ENCODE results near the gene LIX1L.

Gene LIX1L

DNA sequence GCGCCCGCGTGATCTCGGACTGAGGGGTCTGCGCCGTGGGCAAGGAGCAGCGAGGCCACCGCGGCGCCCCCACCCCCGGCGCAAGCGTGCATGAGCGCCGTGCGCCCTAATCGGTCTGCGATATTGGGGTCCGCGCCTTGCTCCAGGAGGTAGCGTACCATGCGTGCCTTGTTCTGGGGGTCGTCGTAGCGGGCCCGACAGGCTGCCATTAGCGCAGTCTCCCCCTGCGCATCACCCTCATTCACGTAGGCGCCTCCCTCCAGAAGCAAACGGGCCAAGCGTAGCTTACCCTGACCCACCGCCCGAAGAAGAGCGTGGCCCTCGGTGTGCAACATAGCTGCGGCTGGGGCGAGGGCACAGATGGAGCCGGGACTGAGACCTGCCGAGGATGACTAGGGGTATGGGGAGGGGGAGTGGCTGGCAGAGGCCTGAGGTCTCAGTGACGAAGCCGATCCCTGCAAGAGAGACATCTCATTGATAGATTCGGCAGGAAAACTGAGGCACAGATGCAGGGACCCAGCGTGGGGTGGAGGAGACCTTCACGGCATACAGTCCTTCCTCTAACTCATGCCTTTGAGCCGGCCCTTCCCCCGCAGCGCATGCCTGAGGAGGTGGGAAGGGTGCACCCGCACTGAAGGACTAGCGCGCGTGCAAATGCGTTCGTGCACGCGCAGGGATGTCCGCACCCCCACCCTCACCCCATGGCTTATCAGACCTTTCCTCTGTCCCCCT lies 3.8 kb upstream of the LIX1L start:
- TF ChIP-seq, protein P1, sequence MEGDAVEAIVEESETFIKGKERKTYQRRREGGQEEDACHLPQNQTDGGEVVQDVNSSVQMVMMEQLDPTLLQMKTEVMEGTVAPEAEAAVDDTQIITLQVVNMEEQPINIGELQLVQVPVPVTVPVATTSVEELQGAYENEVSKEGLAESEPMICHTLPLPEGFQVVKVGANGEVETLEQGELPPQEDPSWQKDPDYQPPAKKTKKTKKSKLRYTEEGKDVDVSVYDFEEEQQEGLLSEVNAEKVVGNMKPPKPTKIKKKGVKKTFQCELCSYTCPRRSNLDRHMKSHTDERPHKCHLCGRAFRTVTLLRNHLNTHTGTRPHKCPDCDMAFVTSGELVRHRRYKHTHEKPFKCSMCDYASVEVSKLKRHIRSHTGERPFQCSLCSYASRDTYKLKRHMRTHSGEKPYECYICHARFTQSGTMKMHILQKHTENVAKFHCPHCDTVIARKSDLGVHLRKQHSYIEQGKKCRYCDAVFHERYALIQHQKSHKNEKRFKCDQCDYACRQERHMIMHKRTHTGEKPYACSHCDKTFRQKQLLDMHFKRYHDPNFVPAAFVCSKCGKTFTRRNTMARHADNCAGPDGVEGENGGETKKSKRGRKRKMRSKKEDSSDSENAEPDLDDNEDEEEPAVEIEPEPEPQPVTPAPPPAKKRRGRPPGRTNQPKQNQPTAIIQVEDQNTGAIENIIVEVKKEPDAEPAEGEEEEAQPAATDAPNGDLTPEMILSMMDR (IDR thresholded peaks at IDR 0.05; ENCODE audit: control extremely low read depth, extremely low read depth, low read depth, missing control alignments): no peak
- ChIA-PET CTCF (interaction anchor here (1.4 to 9.0 kb wide), 3 partner anchors 17 to 60 kb away, joined by 3 to 113 read pairs (median 3); partner anchors contain the start of gene HJV), POLR2A (no interaction called here)
- no peak for DNase-seq (ENCODE audit: extremely low spot score)

DNA sequence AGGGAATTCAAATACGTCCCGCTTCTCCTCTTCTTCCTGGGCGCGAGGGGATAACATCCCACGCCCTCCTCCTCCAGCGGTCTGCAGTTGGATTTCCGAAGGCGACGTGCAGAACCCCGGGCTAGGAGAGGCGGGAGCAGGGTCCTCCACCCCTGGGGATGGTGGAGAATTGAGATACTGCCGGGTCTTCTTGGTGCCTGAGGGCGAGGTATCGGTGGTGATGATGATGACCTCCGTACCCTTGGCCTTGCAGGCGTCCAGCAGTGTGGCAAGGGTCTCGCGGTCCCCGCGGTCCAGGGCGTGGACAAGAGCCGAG lies 3.2 kb upstream of the LIX1L start:
- POLR2A ChIA-PET: interaction anchor here (0.5 kb wide), 1 partner anchor 102 kb away, joined by 9 read pairs; the partner anchor contains the start of gene PIAS3
- TF ChIP-seq, protein P1 (IDR thresholded peaks at IDR 0.05; ENCODE audit: control extremely low read depth, extremely low read depth, low read depth, missing control alignments): no peak
- CTCF ChIA-PET: interaction anchor here (1.0 kb wide), 1 partner anchor 9 kb away, joined by 3 read pairs; no protein-coding TSS in a partner anchor
- no peak for DNase-seq (ENCODE audit: extremely low spot score)

DNA sequence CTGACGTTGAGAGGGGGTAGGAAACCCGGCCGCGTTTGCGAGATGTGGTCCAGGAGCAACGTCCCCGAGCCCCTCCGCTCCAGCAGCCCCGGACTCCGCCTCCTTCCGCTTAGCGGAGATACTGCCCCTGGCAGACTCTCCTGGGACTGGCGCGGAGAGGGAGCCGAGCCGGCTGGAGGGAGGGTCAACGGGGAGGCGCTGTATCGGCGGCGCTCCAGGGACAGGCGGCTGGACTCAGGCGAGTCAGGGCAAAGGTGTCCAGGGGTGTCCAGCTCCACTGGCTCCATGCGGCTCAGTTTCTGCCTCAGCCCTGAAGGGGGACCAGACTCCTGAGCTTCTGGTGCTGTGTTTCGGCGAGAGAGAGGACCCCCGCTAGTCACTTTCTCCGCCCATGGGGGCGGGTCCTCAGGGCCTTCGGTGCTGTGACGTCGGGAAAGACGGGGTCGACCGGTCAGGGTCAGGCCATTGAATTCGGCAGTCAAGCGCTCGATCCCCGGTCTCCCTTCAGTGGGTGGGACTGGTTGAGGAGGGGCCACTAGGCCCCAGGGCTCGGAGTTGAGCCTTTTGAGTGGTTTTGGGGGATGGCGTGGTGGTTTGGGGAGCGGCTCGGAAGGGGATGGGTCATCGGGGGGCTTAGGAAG lies 2.8 kb upstream of the LIX1L start:
- CTCF ChIA-PET: interaction anchor here (1.0 to 3.7 kb wide), 2 partner anchors 9 to 34 kb away, joined by 3 to 13 read pairs; partner anchors contain the start of gene RBM8A
- POLR2A ChIA-PET: interaction anchor here (0.5 kb wide), 1 partner anchor 102 kb away, joined by 9 read pairs; the partner anchor contains the start of gene PIAS3
- peak; percentile 42 for DNase-seq (ENCODE audit: extremely low spot score)
- TF ChIP-seq, protein P1 (IDR thresholded peaks at IDR 0.05; ENCODE audit: control extremely low read depth, extremely low read depth, low read depth, missing control alignments): no peak

DNA sequence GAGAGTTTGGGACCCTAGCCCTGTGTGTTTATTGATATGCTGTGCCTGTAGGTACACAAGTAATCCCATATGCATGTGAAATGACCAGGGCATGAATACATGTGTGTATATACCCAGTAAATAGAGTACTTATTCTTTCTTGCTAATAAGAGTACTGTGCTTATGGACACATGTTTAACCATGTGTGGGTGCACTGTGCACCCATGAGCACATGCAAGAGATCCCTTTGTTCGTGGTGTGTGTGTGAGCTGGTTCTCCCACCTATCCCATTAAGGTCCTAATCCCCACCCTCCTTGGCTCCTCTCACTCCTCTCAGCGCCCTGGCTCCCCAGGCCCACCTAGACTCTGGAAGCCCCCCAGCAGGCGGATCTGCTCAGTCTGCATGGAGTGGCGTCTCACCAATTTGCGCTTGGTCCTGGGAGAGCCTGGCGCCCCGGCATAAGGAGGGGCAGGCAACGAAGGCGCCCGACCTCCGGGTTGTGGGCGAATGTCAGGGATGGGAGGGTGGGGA lies 2.2 kb upstream of the LIX1L start:
- no peak for DNase-seq (ENCODE audit: extremely low spot score)
- TF ChIP-seq, protein P1 (IDR thresholded peaks at IDR 0.05; ENCODE audit: control extremely low read depth, extremely low read depth, low read depth, missing control alignments): no peak
- ChIA-PET POLR2A (interaction anchor here (0.5 kb wide), 1 partner anchor 20 kb away, joined by 3 read pairs; no protein-coding TSS in a partner anchor), CTCF (interaction anchor here (1.0 to 4.1 kb wide), 3 partner anchors 10 to 33 kb away, joined by 3 to 32 read pairs (median 13); partner anchors contain the start of gene RBM8A)

DNA sequence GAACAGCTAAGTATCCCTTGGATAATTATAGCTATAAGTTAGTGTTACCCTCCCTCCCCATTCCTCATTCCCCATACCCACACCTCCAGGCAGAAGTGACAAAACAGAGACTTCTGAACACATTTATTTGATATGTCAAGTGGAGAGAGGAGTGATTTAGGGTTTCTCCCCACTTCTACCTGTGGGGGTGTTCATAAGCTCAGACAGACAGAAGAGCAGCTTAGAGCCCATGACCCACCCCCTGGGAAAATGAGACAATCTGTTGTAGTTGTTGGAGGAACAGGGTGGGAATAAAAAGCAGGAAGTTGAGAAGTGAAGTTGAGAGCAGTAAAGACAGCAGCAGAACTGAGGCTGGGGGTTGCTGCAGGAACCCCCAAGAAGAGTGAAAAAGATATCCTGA lies 1.5 kb upstream of the LIX1L start:
- no peak for DNase-seq (ENCODE audit: extremely low spot score)
- ChIA-PET CTCF (interaction anchor here (1.4 to 4.1 kb wide), 4 partner anchors 19 to 76 kb away, joined by 3 to 32 read pairs (median 12); partner anchors contain the start of gene RBM8A), POLR2A (interaction anchor here (0.5 kb wide), 1 partner anchor 21 kb away, joined by 3 read pairs; no protein-coding TSS in a partner anchor)
- TF ChIP-seq, protein P1 (IDR thresholded peaks at IDR 0.05; ENCODE audit: control extremely low read depth, extremely low read depth, low read depth, missing control alignments): no peak

DNA sequence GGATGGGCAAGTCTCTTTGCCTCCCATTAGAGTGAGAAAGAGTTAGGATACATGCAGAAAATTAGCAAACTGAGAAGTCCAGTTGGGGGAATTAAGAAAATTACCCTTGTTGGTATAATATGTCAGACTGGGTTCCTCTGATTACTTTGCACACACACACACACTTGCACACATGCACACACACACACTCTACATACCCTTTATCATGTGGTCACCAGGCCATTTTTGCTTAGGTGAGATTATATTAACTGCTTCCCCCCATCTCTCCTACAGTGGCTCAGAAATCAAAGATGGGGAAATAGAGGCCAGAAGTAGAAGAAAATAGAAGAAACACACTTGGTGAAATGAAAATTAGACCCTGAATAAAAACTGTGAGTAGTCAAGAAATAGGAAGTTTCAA lies 917 bp upstream of the LIX1L start:
- DNase-seq (ENCODE audit: extremely low spot score): no peak
- TF ChIP-seq, protein P1 (IDR thresholded peaks at IDR 0.05; ENCODE audit: control extremely low read depth, extremely low read depth, low read depth, missing control alignments): no peak
- CTCF ChIA-PET: interaction anchor here (1.4 to 4.1 kb wide), 9 partner anchors 9 to 75 kb away, joined by 3 to 32 read pairs (median 6); partner anchors contain the start of gene RBM8A
- POLR2A ChIA-PET: interaction anchor here (1.0 to 2.2 kb wide), 4 partner anchors 17 to 32 kb away, joined by 3 to 9 read pairs (median 4); no protein-coding TSS in a partner anchor
